GM21529 (cell line): ENCODE results near the gene ASPHD1.
"Not testable (repeated sequence)": the region's sequence is repeated elsewhere in the genome, so short reads cannot be mapped to it uniquely, and the experiment has no call there.

ENCODE experiments used
- ATAC-seq: cut with Tn5 transposase; IDR thresholded peaks from one replicate; pipeline ENCODE4 v1.9.1; 2021; ENCODE audit not compliant: unreplicated experiment

Gene ASPHD1

DNA sequence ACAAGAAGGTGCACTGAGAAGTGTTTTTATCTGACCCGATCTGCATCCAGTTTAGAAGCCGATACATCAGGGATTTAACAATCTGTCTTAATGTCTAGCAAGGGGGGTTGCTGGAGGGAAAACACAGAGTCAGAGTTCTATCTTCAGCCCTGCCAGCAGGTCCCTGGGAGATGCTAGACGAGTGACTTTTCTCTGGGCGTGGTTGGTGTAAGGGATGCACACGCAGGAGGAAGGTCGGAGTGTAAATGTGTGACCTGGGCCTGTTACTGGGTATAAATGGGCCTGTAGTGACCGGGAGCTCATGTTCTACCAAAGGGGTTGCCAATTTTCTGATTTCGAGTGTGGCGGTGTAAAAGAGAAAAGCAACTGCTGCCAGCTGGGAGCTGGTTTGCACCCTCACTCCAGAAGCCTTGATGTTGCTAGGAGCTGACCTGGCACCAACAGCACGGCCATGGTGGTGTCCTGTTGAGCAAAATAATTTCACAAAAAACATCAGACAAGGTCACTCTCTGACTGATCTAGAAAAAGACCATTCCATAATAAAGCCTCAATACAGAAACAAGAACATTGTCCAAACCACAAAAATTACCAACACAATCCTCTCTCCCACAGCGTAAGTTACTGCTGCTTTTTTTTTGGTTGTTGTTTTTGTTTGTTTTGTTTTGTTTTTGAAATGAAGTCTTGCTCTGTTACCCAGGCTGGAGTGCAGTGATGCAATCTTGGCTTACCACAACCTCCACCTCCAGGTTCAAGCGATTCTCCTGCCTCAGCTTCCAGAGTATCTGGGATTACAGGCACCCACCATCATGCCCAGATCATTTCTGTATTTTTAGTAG is 27.0 kb downstream of the ASPHD1 start:
- ATAC-seq: no peak

- not testable (repeated sequence) for ATAC-seq
These were observed 31.5 kb downstream of the ASPHD1 start for GRCh38 chr16:29931750-29932149.

GRCh38 chr16:29940656-29941055 is 40.4 kb downstream of the ASPHD1 start:
- no peak for ATAC-seq

DNA sequence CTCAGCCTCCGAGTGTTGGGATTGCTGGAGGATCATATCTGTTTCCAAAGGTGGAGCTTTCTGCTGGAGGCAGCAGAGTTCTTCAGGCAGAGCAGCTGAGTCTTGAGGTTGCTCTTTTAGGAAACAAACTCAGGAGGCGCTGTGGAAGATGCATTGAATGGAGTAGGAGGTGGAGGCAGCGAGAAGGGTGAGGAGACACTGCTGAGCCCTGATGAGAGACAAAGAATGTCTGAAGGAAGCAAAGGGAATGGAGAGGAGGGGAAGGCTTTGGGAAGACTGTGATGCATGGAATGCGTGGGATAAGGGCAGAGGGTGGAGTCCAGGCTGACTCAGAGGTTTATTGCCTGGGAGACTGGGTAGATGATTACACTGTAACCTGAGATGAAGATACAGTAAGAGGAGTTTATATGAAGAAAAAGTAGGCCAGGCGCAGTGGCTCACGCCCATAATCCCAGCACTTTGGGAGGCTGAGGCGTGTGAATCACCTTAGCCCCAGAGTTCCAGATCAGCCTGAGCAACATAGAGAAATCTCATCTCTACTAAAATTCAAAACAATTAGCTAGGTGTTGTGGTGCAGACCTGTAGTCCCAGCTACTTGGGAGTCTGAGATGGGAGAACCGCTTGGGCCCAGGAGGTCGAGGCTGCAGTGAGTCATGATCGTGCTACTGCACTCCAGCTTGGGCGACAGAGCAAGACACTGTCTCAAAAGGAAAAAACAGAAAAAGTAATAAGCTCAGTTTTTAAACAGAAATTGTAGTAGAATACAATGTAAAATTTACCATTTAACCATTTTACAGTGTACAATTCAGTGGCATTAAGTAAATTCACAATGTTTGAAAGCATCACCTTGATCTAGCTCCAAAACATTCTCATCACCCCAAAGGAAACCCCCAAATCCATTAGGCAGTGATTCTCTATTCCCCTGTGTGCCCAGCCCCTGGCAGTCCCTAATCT is 43.8 kb downstream of the ASPHD1 start:
- no peak for ATAC-seq

GRCh38 chr16:29947897-29948296 is 47.6 kb downstream of the ASPHD1 start:
- ATAC-seq: no peak

- ATAC-seq: no peak
These were observed 50.6 kb downstream of the ASPHD1 start for GRCh38 chr16:29950806-29951461.

DNA sequence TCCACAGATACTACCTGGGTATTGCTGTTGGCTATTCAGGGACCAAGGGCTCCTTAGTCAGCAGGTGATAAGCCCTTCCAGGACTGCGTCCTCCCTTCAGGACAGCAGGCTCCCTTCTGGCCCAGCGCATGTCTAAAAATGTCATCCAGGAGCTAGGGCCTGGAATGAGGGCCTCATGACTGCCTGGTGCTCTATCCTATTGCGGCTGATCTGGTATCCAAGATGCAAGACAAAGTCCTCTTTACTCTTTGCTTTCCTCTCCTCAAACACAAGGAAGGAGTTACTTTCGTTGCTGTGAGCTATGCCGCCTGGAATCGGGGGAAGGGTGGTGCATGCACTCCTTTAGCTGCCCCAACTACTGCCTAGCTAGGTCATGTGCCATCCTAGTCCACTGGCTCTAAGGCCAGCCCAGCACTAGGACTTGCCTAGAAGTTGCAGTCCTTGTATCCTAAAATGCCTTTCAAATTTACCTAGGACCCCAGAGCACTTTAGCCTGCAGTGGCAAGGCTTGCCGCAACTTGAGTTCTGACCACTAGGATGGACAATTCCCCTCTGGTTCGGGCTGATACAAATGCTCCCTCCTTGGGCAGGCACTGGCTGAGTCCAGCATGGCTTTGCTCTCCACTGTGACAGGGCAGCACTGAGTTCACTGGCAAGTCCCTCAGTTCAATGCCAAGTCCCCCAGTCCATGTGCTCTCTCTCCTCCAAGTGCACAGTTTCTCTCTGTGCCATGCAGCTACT is 51.5 kb downstream of the ASPHD1 start:
- no peak for ATAC-seq
